HG03060 (cell line): Measurements from ENCODE around the gene PIGZ.
"Not testable (repeated sequence)": the region's sequence is repeated elsewhere in the genome, so short reads cannot be mapped to it uniquely, and the experiment has no call there.

Experiments
- ATAC-seq: cut with Tn5 transposase; IDR thresholded peaks from one replicate; pipeline ENCODE4 v1.9.1; 2021; ENCODE audit warnings: low read depth, moderate number of reproducible peaks; ENCODE audit not compliant: unreplicated experiment

Gene PIGZ

GRCh38 chr3:196954832-196955231, 13.8 kb downstream of the PIGZ start:
- no peak for ATAC-seq

GRCh38 chr3:196951371-196951770, 17.3 kb downstream of the PIGZ start:
- no peak for ATAC-seq

- ATAC-seq: no peak
Observed at GRCh38 chr3:196949750-196950149, 18.9 kb downstream of the PIGZ start.

GRCh38 chr3:196949285-196949619, 19.4 kb downstream of the PIGZ start:
- ATAC-seq: no peak

GRCh38 chr3:196948442-196949284, 20.0 kb downstream of the PIGZ start:
- ATAC-seq: no peak

GRCh38 chr3:196947860-196948441, 20.7 kb downstream of the PIGZ start:
- no peak for ATAC-seq

- ATAC-seq: no peak
Observed at GRCh38 chr3:196947136-196947859, 21.3 kb downstream of the PIGZ start.

GRCh38 chr3:196944037-196944790, 24.4 kb downstream of the PIGZ start:
- ATAC-seq: not testable (repeated sequence)

GRCh38 chr3:196942915-196943277, 25.7 kb downstream of the PIGZ start:
- peak; percentile 4 for ATAC-seq

GRCh38 chr3:196942226-196942914, 26.3 kb downstream of the PIGZ start, which contains the start of gene NCBP2:
TSS of gene NCBP2 (minus strand) at chr3:196942528. CDS start at chr3:196942503, 25 bp downstream.
- peak; percentile 81 for ATAC-seq

GRCh38 chr3:196941729-196942225, 26.9 kb downstream of the PIGZ start:
- ATAC-seq: no peak

GRCh38 chr3:196938576-196938975, 30.1 kb downstream of the PIGZ start:
- no peak for ATAC-seq

- no peak for ATAC-seq
Observed at GRCh38 chr3:196938124-196938523, 30.5 kb downstream of the PIGZ start.

GRCh38 chr3:196936288-196936687, 32.3 kb downstream of the PIGZ start:
- no peak for ATAC-seq

GRCh38 chr3:196932600-196932999, 36.0 kb downstream of the PIGZ start:
- ATAC-seq: peak; percentile 20

GRCh38 chr3:196931828-196932587, 36.6 kb downstream of the PIGZ start:
- ATAC-seq: peak; percentile 51

GRCh38 chr3:196931157-196931556, 37.5 kb downstream of the PIGZ start:
- ATAC-seq: no peak

- ATAC-seq: no peak
Observed at GRCh38 chr3:196927571-196928453, 40.8 kb downstream of the PIGZ start.
